Ramos (cell line): ENCODE results near the gene JMJD6.
"Not testable (repeated sequence)": the region's sequence is repeated elsewhere in the genome, so short reads cannot be mapped to it uniquely, and the experiment has no call there.

Source experiments
- in situ Hi-C: fragments of 300-500 bp; cut with MboI; formaldehyde crosslinking; loops from one replicate; pipeline ENCODE4 v1.14.3; 2022; ENCODE audit warnings: low sequenced_read_pairs; ENCODE audit not compliant: unreplicated experiment

JMJD6 gene

GRCh38 chr17:76726231-76726775, at the start of gene JMJD6:
TSS of gene JMJD6 (minus strand) at chr17:76726606. CDS start at chr17:76726475, 131 bp downstream.
- in situ Hi-C loops: no loop called here

- in situ Hi-C loops: no loop called here
These were observed 48.7 kb upstream of the JMJD6 start for GRCh38 chr17:76775021-76775600.

GRCh38 chr17:76772842-76773525, 46.6 kb upstream of the JMJD6 start:
- in situ Hi-C loops: no loop called here

GRCh38 chr17:76758570-76758969, 32.2 kb upstream of the JMJD6 start:
- in situ Hi-C loops: no loop called here

GRCh38 chr17:76757256-76757655, 30.9 kb upstream of the JMJD6 start:
- in situ Hi-C loops: no loop called here

- in situ Hi-C loops: no loop called here
These were observed 28.9 kb upstream of the JMJD6 start for GRCh38 chr17:76755285-76755684.

GRCh38 chr17:76753061-76753961, 26.9 kb upstream of the JMJD6 start:
- in situ Hi-C loops: no loop called here

GRCh38 chr17:76752006-76752405, 25.6 kb upstream of the JMJD6 start:
- in situ Hi-C loops: no loop called here

GRCh38 chr17:76751416-76751993, 25.1 kb upstream of the JMJD6 start:
- in situ Hi-C loops: no loop called here

GRCh38 chr17:76748657-76749056, 22.3 kb upstream of the JMJD6 start:
- in situ Hi-C loops: no loop called here

- in situ Hi-C loops: no loop called here
These were observed 21.4 kb upstream of the JMJD6 start for GRCh38 chr17:76747716-76748363.

GRCh38 chr17:76745785-76746184, 19.4 kb upstream of the JMJD6 start:
- in situ Hi-C loops: not testable (repeated sequence)

- in situ Hi-C loops: no loop called here
These were observed 18.3 kb upstream of the JMJD6 start for GRCh38 chr17:76744747-76745146.

GRCh38 chr17:76742958-76743357, 16.6 kb upstream of the JMJD6 start:
- in situ Hi-C loops: no loop called here

- in situ Hi-C loops: no loop called here
These were observed 14.1 kb upstream of the JMJD6 start for GRCh38 chr17:76740329-76741118.

GRCh38 chr17:76739568-76740115, 13.2 kb upstream of the JMJD6 start:
- in situ Hi-C loops: not testable (repeated sequence)

GRCh38 chr17:76738468-76738850, 12.1 kb upstream of the JMJD6 start:
- in situ Hi-C loops: no loop called here

- in situ Hi-C loops: no loop called here
These were observed 11.5 kb upstream of the JMJD6 start, which contains the start of gene MFSD11 for GRCh38 chr17:76737676-76738467. TSS of gene MFSD11 (plus strand) at chr17:76738119. CDS start at chr17:76738353, 234 bp downstream.
